HCT116 (cell line): ENCODE results near the gene PDZD8. TPM values are rescaled to one million over a fixed set of nuclear protein-coding genes. Genes with fewer than 3 reads are reported as not detected.
A peak's percentile ranks its signal among the peaks of the same experiment; 100 is the strongest.

Source experiments
- ATAC-seq: fragments of 200-7000 bp; cut with Tn5 transposase; 2 replicates; pipeline ENCODE4 v1.9.1; 2020; ENCODE audit warnings: mild to moderate bottlenecking, moderate library complexity
- BruUV-seq: library from RNA; stranded (reverse); fragments of 400-500 nt; replicated peaks from 2 replicates; lab custom pipeline; 2021; lab: Mats Ljungman, UMichigan
- CTCF ChIA-PET: fragments of 300-600 bp; sonication (Branson Sonifier 250); formaldehyde crosslinking; loops from one replicate; lab custom pipeline; 2021; ENCODE audit warnings: antibody characterized with exemption; lab: Charles Lee
- POLR2A ChIA-PET: fragments of 300-600, 350-600 bp; sonication (Branson Sonifier 250); formaldehyde crosslinking; loops from one replicate; lab custom pipeline; 2021; ENCODE audit warnings: antibody characterized with exemption; lab: Charles Lee
- RAD21 ChIA-PET, 2 experiments: fragments of 300-600 bp; sonication (Branson Sonifier 250); formaldehyde crosslinking; loops; one replicate each; lab custom pipeline; 2023; ENCODE audit warnings: low total read pairs in 2 of 2; ENCODE audit not compliant: uncharacterized antibody in 2 of 2, unreplicated experiment in 2 of 2, low non-redundant PET in 1 of 2; lab: Charles Lee
- DNase-seq: peaks from one replicate; pipeline ENCODE4 v3.0.0-alpha.2; 2010; ENCODE audit warnings: low read depth, low spot score
- H2AFZ ChIP-seq: fragments of 200-600 bp; shearing (Covaris generic), sonication (generic); 2 replicates; pipeline ENCODE4 v1.6.1; 2017; ENCODE audit warnings: low read depth, mixed run types, mixed read lengths, antibody characterized with exemption, low read length; ENCODE audit not compliant: poor library complexity, severe bottlenecking
- H3K27ac ChIP-seq: 2 replicates; pipeline ENCODE4 v1.5.1; 2012; ENCODE audit warnings: low read depth, low read length
- H3K27me3 ChIP-seq: fragments of 200-600 bp; sonication (generic); 2 replicates; pipeline ENCODE4 v1.6.1; 2016; ENCODE audit warnings: mixed run types, low read length, mixed read lengths; ENCODE audit not compliant: insufficient read depth
- H3K36me3 ChIP-seq, 2 experiments: fragments of 200-500 bp in 1 of 2; fragments of 200-600 bp in 1 of 2; sonication (Bioruptor generic) in 1 of 2; sonication (generic) in 1 of 2; 2 replicates each; pipeline versions ENCODE4 v1.5.1 to v1.6.1; 2014 to 2016; ENCODE audit warnings: low read length in 2 of 2, inconsistent platforms in 1 of 2, mixed read lengths in 1 of 2, mixed run types in 1 of 2; ENCODE audit not compliant: insufficient read depth in 2 of 2, control insufficient read depth in 1 of 2
- H3K4me1 ChIP-seq, 2 experiments: fragments of 200-600 bp in 1 of 2; sonication (generic) in 1 of 2; 2 replicates each; pipeline versions ENCODE4 v1.5.1 to v1.6.1; 2012 to 2017; ENCODE audit warnings: low read length in 2 of 2, inconsistent platforms in 1 of 2, mild to moderate bottlenecking in 1 of 2, mixed read lengths in 1 of 2, mixed run types in 1 of 2, moderate library complexity in 1 of 2; ENCODE audit not compliant: insufficient read depth in 2 of 2, control insufficient read depth in 1 of 2
- H3K4me2 ChIP-seq: fragments of 200-600 bp; sonication (generic); 2 replicates; pipeline ENCODE4 v1.6.1; 2017; ENCODE audit warnings: mixed run types, low read length, mixed read lengths
- H3K4me3 ChIP-seq, 2 experiments: fragments of 200-600 bp in 1 of 2; sonication (generic) in 1 of 2; replicated peaks in 1 of 2; 2 replicates each; pipeline ENCODE4 v1.5.1; 2011 to 2016; ENCODE audit warnings: low read length in 2 of 2, control low read depth in 1 of 2, low read depth in 1 of 2, mild to moderate bottlenecking in 1 of 2, mixed read lengths in 1 of 2, mixed run types in 1 of 2
- H3K79me2 ChIP-seq: fragments of 200-600 bp; sonication (generic); 2 replicates; pipeline ENCODE4 v1.6.1; 2017; ENCODE audit warnings: mild to moderate bottlenecking, mixed run types, low read length, moderate library complexity, mixed read lengths; ENCODE audit not compliant: insufficient read depth
- H3K9ac ChIP-seq: fragments of 200-600 bp; sonication (generic); 2 replicates; pipeline ENCODE4 v1.6.1; 2016; ENCODE audit warnings: low read length, mixed read lengths
- H3K9me2 ChIP-seq: fragments of 200-600 bp; sonication (generic), shearing (Covaris generic); 2 replicates; pipeline ENCODE4 v1.6.1; 2017; ENCODE audit warnings: mixed run types, mild to moderate bottlenecking, moderate library complexity; ENCODE audit not compliant: insufficient read depth
- H3K9me3 ChIP-seq, 2 experiments: fragments of 200-500 bp in 1 of 2; fragments of 200-600 bp in 1 of 2; sonication (Bioruptor generic) in 1 of 2; sonication (generic) in 1 of 2; 2 replicates each; pipeline ENCODE4 v1.6.1; 2014 to 2017; ENCODE audit warnings: low read length in 2 of 2, mixed read lengths in 2 of 2, inconsistent platforms in 1 of 2, low read depth in 1 of 2, mild to moderate bottlenecking in 1 of 2, mixed run types in 1 of 2, moderate library complexity in 1 of 2; ENCODE audit not compliant: control insufficient read depth in 1 of 2, insufficient read depth in 1 of 2
- H4K20me1 ChIP-seq: fragments of 200-600 bp; sonication (generic), shearing (Covaris generic); 2 replicates; pipeline ENCODE4 v1.6.1; 2017; ENCODE audit warnings: mixed run types, mild to moderate bottlenecking, moderate library complexity; ENCODE audit not compliant: insufficient read depth
- CBX3 ChIP-seq: IDR thresholded peaks from 2 replicates; pipeline ENCODE4 v1.6.1; 2012; ENCODE audit warnings: low read depth
- EZH2 ChIP-seq: fragments of 200-600 bp; sonication (generic); IDR thresholded peaks from 2 replicates; pipeline ENCODE4 v1.6.1; 2017; ENCODE audit warnings: antibody characterized with exemption, mixed run types
- EZH2phosphoT487 ChIP-seq: fragments of 200-600 bp; IDR thresholded peaks from 2 replicates; pipeline ENCODE4 v1.6.1; 2018; ENCODE audit warnings: antibody characterized with exemption, borderline replicate concordance
- POLR2A ChIP-seq: IDR thresholded peaks from 2 replicates; pipeline ENCODE4 v1.7.0; 2011; ENCODE audit warnings: borderline replicate concordance; ENCODE audit not compliant: insufficient read depth, insufficient read length; ENCODE audit errors: extremely low read depth
- POLR2AphosphoS5 ChIP-seq: IDR thresholded peaks from 2 replicates; pipeline ENCODE4 v1.6.1; 2011; ENCODE audit warnings: mild to moderate bottlenecking, low read depth, low read length, moderate library complexity
- REST ChIP-seq: IDR thresholded peaks from 2 replicates; pipeline ENCODE4 v1.6.1; 2012; ENCODE audit warnings: low read depth
- SRF ChIP-seq: IDR thresholded peaks from 2 replicates; pipeline ENCODE4 v1.6.1; 2012; ENCODE audit warnings: low read depth
- TCF7L2 ChIP-seq: IDR thresholded peaks from 2 replicates; pipeline ENCODE4 v1.7.0; 2011; ENCODE audit warnings: borderline replicate concordance, inconsistent platforms; ENCODE audit not compliant: insufficient read depth, insufficient read length; ENCODE audit errors: extremely low read depth
- YY1 ChIP-seq: IDR thresholded peaks from 2 replicates; pipeline ENCODE4 v1.6.1; 2011; ENCODE audit warnings: low read length, low read depth, moderate library complexity, mild to moderate bottlenecking; ENCODE audit not compliant: insufficient replicate concordance; ENCODE audit errors: extremely low read depth
- ZFX ChIP-seq: fragments of 450-650 bp; IDR thresholded peaks from 2 replicates; pipeline ENCODE4 v1.6.1; 2017
- intact Hi-C: fragments of 100-400 bp; cut with micrococcal nuclease; formaldehyde crosslinking; loops from 2 replicates; pipeline ENCODE4 v1.10.0; 2022
- total RNA-seq: library from RNA; stranded (reverse); gene quantifications from one replicate; pipeline ENCODE4 v1.2.1, GENCODE V29; 2021; ENCODE audit not compliant: unreplicated experiment

The PDZD8 gene
- total RNA-seq, 1 experiment from 2014 or later, result 61.7 TPM

GRCh38 chr10:117262291-117262902, 112.8 kb downstream of the PDZD8 start:
- ATAC-seq, result peak; percentile 37

More at GRCh38 chr10:117262291-117262902, 112.8 kb downstream of the PDZD8 start:
- no TSS peak for BruUV-seq
- ChIA-PET CTCF (no interaction called here), POLR2A (no interaction called here), RAD21 (no interaction called here)
- Histone ChIP-seq H3K9me2 (no peaks in the 10 kb centered on the region), H2AFZ (no peak overlapping the region), H3K4me1 (no peaks in the 10 kb centered on the region), H3K9ac (no peak overlapping the region), H3K27me3 (peaks cover 40% of the 10 kb centered on the region), H3K27ac (no peak overlapping the region), H3K79me2 (no peaks in the 10 kb centered on the region), H3K9me3 (no peaks in the 10 kb centered on the region), H3K4me3 (no peak overlapping the region), H4K20me1 (no peaks in the 10 kb centered on the region), H3K4me2 (no peak overlapping the region), H3K36me3 (no peaks in the 10 kb centered on the region)
- DNase-seq, result no peak
- TF ChIP-seq CBX3 (no peak), SRF (no peak), YY1 (no peak), POLR2AphosphoS5 (no peak), EZH2 (no peak), REST (no peak), TCF7L2 (no peak), ZFX (no peak), POLR2A (no peak), EZH2phosphoT487 (no peak)
- intact Hi-C loops, result no loop called here
